IMR-90 (cell line): ENCODE results near the gene RNPEPL1. TPM values are rescaled to one million over a fixed set of nuclear protein-coding genes. Genes with fewer than 3 reads are reported as not detected.
A peak's percentile ranks its signal among the peaks of the same experiment; 100 is the strongest.

ENCODE experiments used
- ATAC-seq: fragments of 200-7000 bp; cut with Tn5 transposase; 2 replicates; pipeline ENCODE4 v1.9.1; 2020; ENCODE audit warnings: low read depth, mild to moderate bottlenecking, moderate library complexity
- BruUV-seq: library from RNA; stranded (reverse); fragments of 400-500 nt; replicated peaks from 2 replicates; lab custom pipeline; 2021; lab: Mats Ljungman, UMichigan
- CTCF ChIA-PET: fragments of 300-600 bp; formaldehyde crosslinking; extraction: SDS; loops from one replicate; lab custom pipeline; 2021; ENCODE audit warnings: antibody characterized with exemption; lab: Yijun Ruan, JAX
- POLR2A ChIA-PET: fragments of 300-600 bp; sonication (Branson Sonifier 250); formaldehyde crosslinking; loops from one replicate; lab custom pipeline; 2022; ENCODE audit warnings: antibody characterized with exemption; ENCODE audit not compliant: unreplicated experiment; lab: Charles Lee
- DNase-seq: peaks from one replicate; pipeline ENCODE4 v3.0.0; 2013
- H2AFZ ChIP-seq: replicated peaks from 2 replicates; pipeline ENCODE3; 2013; ENCODE audit warnings: low read length, mild to moderate bottlenecking; ENCODE audit not compliant: poor library complexity
- H2AK5ac ChIP-seq: 2 replicates; pipeline ENCODE4 v1.6.1; 2013; ENCODE audit warnings: low read depth, low read length, inconsistent platforms
- H2AK9ac ChIP-seq: replicated peaks from 2 replicates; pipeline ENCODE3; 2013; ENCODE audit warnings: mild to moderate bottlenecking, low read depth, low read length, moderate library complexity; ENCODE audit not compliant: poor library complexity
- H2BK120ac ChIP-seq: 2 replicates; pipeline ENCODE4 v1.6.1; 2013; ENCODE audit warnings: low read depth, low read length, inconsistent platforms
- H2BK15ac ChIP-seq: 3 replicates; pipeline ENCODE4 v1.6.1; 2013; ENCODE audit warnings: low read depth, low read length, inconsistent platforms
- H2BK20ac ChIP-seq: 2 replicates; pipeline ENCODE4 v1.6.1; 2013; ENCODE audit warnings: low read depth, mild to moderate bottlenecking, inconsistent platforms, low read length, moderate library complexity
- H2BK5ac ChIP-seq: 2 replicates; pipeline ENCODE4 v1.6.1; 2013; ENCODE audit warnings: mild to moderate bottlenecking, low read depth, low read length, inconsistent platforms; ENCODE audit not compliant: poor library complexity, severe bottlenecking
- H3K14ac ChIP-seq: replicated peaks from 2 replicates; pipeline ENCODE4 v1.6.1; 2013; ENCODE audit warnings: low read depth, low read length, inconsistent platforms
- H3K18ac ChIP-seq: 2 replicates; pipeline ENCODE4 v1.6.1; 2013; ENCODE audit warnings: low read depth, low read length, control low read depth
- H3K23ac ChIP-seq: 2 replicates; pipeline ENCODE4 v1.6.1; 2013; ENCODE audit warnings: low read depth, low read length, inconsistent platforms
- H3K27ac ChIP-seq: 2 replicates; pipeline ENCODE4 v1.5.1; 2013; ENCODE audit warnings: mild to moderate bottlenecking, control low read depth, low read length; ENCODE audit not compliant: insufficient read depth
- H3K27me3 ChIP-seq: 2 replicates; pipeline ENCODE4 v1.6.1; 2013; ENCODE audit warnings: low read length; ENCODE audit not compliant: control insufficient read depth, insufficient read depth
- H3K36me3 ChIP-seq: 2 replicates; pipeline ENCODE4 v1.6.1; 2013; ENCODE audit warnings: low read length, mixed read lengths; ENCODE audit not compliant: control insufficient read depth, insufficient read depth
- H3K4ac ChIP-seq: 2 replicates; pipeline ENCODE4 v1.6.1; 2013; ENCODE audit warnings: low read depth, low read length, inconsistent platforms
- H3K4me1 ChIP-seq: 2 replicates; pipeline ENCODE4 v1.6.1; 2013; ENCODE audit warnings: low read length, mixed read lengths; ENCODE audit not compliant: control insufficient read depth, insufficient read depth
- H3K4me2 ChIP-seq: 2 replicates; pipeline ENCODE4 v1.6.1; 2013; ENCODE audit warnings: low read depth, mild to moderate bottlenecking, control low read depth, low read length, moderate library complexity
- H3K4me3 ChIP-seq: 2 replicates; pipeline ENCODE4 v1.5.1; 2013; ENCODE audit warnings: low read depth, mild to moderate bottlenecking, control low read depth, low read length, moderate library complexity; ENCODE audit not compliant: insufficient read depth
- H3K56ac ChIP-seq: 2 replicates; pipeline ENCODE4 v1.6.1; 2013; ENCODE audit warnings: low read length, inconsistent platforms; ENCODE audit not compliant: insufficient read depth; ENCODE audit errors: extremely low read depth
- H3K79me1 ChIP-seq, 2 experiments: 2 replicates each; pipeline ENCODE4 v1.6.1; 2013; ENCODE audit warnings: low read length in 2 of 2, inconsistent platforms in 1 of 2, low read depth in 1 of 2
- H3K9ac ChIP-seq: 2 replicates; pipeline ENCODE4 v1.6.1; 2013; ENCODE audit warnings: low read depth, low read length, control low read depth
- H3K9me1 ChIP-seq: 2 replicates; pipeline ENCODE4 v1.6.1; 2013; ENCODE audit warnings: low read length, inconsistent platforms; ENCODE audit not compliant: insufficient read depth
- H3K9me3 ChIP-seq: 2 replicates; pipeline ENCODE4 v1.6.1; 2013; ENCODE audit warnings: low read length; ENCODE audit not compliant: control insufficient read depth, insufficient read depth
- H4K20me1 ChIP-seq: 2 replicates; pipeline ENCODE4 v1.6.1; 2013; ENCODE audit warnings: low read length, inconsistent platforms; ENCODE audit not compliant: insufficient read depth
- H4K5ac ChIP-seq: 2 replicates; pipeline ENCODE4 v1.6.1; 2013; ENCODE audit warnings: mild to moderate bottlenecking, low read depth, low read length, control low read depth
- H4K8ac ChIP-seq, 2 experiments: 2 replicates each; pipeline ENCODE4 v1.6.1; 2013; ENCODE audit warnings: low read depth in 2 of 2, low read length in 2 of 2, control low read depth in 1 of 2, inconsistent platforms in 1 of 2
- H4K91ac ChIP-seq: 2 replicates; pipeline ENCODE4 v1.6.1; 2013; ENCODE audit warnings: low read depth, low read length, inconsistent platforms; ENCODE audit not compliant: insufficient read depth
- BHLHE40 ChIP-seq: fragments of 150-350 bp; IDR thresholded peaks from 2 replicates; pipeline ENCODE4 v1.6.1; 2016; ENCODE audit warnings: mild to moderate bottlenecking, low read depth, low read length
- CEBPB ChIP-seq: IDR thresholded peaks from 2 replicates; pipeline ENCODE4 v1.6.1; 2012; ENCODE audit warnings: low read depth, low read length, improper control_type of control experiment
- CHD1 ChIP-seq: IDR thresholded peaks from 2 replicates; pipeline ENCODE4 v1.6.1; 2012; ENCODE audit warnings: low read depth, low read length, improper control_type of control experiment
- CTCF ChIP-seq: conservative IDR thresholded peaks from 2 replicates; pipeline ENCODE4 v1.5.1; 2012; ENCODE audit warnings: mild to moderate bottlenecking, low read depth, low read length, improper control_type of control experiment
- FOS ChIP-seq: fragments of 150-350 bp; IDR thresholded peaks from 2 replicates; pipeline ENCODE4 v1.6.1; 2016; ENCODE audit warnings: low read depth, low read length
- MAZ ChIP-seq: IDR thresholded peaks from 2 replicates; pipeline ENCODE4 v1.6.1; 2012; ENCODE audit warnings: low read depth, mild to moderate bottlenecking, low read length, improper control_type of control experiment, moderate library complexity, borderline replicate concordance
- MXI1 ChIP-seq: IDR thresholded peaks from 2 replicates; pipeline ENCODE4 v1.6.1; 2012; ENCODE audit warnings: low read depth, mild to moderate bottlenecking, low read length, moderate library complexity, borderline replicate concordance
- NFE2L2 ChIP-seq: fragments of 150-350 bp; IDR thresholded peaks from 2 replicates; pipeline ENCODE4 v1.6.1; 2016; ENCODE audit warnings: low read depth, mild to moderate bottlenecking, low read length
- POLR2A ChIP-seq: IDR thresholded peaks from 2 replicates; pipeline ENCODE4 v1.6.1; 2012; ENCODE audit warnings: mild to moderate bottlenecking, low read depth, low read length
- RAD21 ChIP-seq: IDR thresholded peaks from 2 replicates; pipeline ENCODE4 v1.6.1; 2012; ENCODE audit warnings: low read length, improper control_type of control experiment
- RFX5 ChIP-seq: IDR thresholded peaks from 2 replicates; pipeline ENCODE4 v1.8.0; 2012; ENCODE audit warnings: low read depth, mild to moderate bottlenecking, low read length, moderate library complexity
- SMC3 ChIP-seq: fragments of 150-350 bp; IDR thresholded peaks from 2 replicates; pipeline ENCODE4 v1.6.1; 2016; ENCODE audit warnings: low read depth, mild to moderate bottlenecking, antibody characterized with exemption, low read length, moderate library complexity
- WGBS, 2 experiments: methylation state at CpG; one replicate each; pipeline versions ENCODE4 v1.1.5 to v1.1.7; 2013; ENCODE audit warnings: missing lambda C conversion rate in 2 of 2; ENCODE audit not compliant: insufficient read length in 1 of 2; ENCODE audit errors: extremely low coverage in 2 of 2; 5-methylcytosine and 5-hydroxymethylcytosine counted together
- dilution Hi-C: fragments of 300-500 bp; cut with HindIII; formaldehyde crosslinking; loops from one replicate; pipeline ENCODE4 v1.14.3; 2018; ENCODE audit warnings: low sequenced_read_pairs; ENCODE audit not compliant: unreplicated experiment
- in situ Hi-C: fragments of 300-500 bp; cut with MboI; formaldehyde crosslinking; loops from 3 replicates; pipeline ENCODE4 v1.14.3; 2019; ENCODE audit warnings: low sequenced_read_pairs, inconsistent platforms, mixed read lengths
- intact Hi-C: fragments of 100-400 bp; cut with micrococcal nuclease; formaldehyde crosslinking; loops from 2 replicates; pipeline ENCODE4 v1.10.0; 2022
- polyA plus RNA-seq, 3 experiments: library from polyadenylated mRNA; depleted of rRNA; stranded (reverse); fragments of >200 nt; gene quantifications; 2 replicates each; pipeline ENCODE4 v1.2.3, GENCODE V29; 2012; ENCODE audit warnings: low replicate concordance in 1 of 3
- total RNA-seq: library from RNA; depleted of rRNA; stranded (reverse); fragments of >200 nt; gene quantifications from 2 replicates; pipeline ENCODE4 v1.2.3, GENCODE V29; 2012
- TF ChIP-seq, protein P1 (sequence below): fragments of 150-350 bp; IDR thresholded peaks from 2 replicates; pipeline ENCODE4 v1.6.1; 2016; ENCODE audit warnings: low read depth, mild to moderate bottlenecking, low read length, moderate library complexity, borderline replicate concordance
- TF ChIP-seq, protein P2 (sequence below): fragments of 150-350 bp; IDR thresholded peaks from 2 replicates; pipeline ENCODE4 v1.6.1; 2017; ENCODE audit warnings: mild to moderate bottlenecking, antibody characterized with exemption, low read length, low read depth

Gene RNPEPL1
- total and polyA plus RNA-seq, 2 of the 4 experiments (the other 2 are of a cell fraction) = 3.8 to 18.7 TPM

DNA sequence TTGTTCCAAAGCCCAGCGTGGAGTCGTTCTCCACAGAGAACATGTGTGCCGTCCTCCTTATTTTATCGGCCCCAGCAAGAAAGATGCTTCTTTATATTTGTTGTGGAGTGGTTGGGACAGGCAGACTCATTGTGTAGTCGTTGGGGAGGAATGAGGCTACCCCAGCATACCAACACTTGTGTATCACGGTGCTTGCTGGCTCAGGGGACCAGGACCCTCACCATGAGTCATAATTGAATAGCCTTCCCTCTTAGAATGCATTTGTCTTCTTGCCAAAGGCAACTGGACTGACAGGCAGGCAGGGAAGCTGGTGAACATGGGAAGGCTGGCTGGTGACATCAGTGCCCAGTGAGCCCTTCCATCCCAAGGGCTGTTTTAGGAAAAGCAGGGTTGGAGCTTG, 22.9 kb downstream of the RNPEPL1 start:
- BruUV-seq = no TSS peak
- Histone ChIP-seq H3K4me3 (no peak overlapping the region), H3K23ac (no peak overlapping the region), H3K9me1 (peaks cover 10% of the 10 kb centered on the region; the same call in 1 of the 2 replicates), H2AK5ac (no peak overlapping the region; the same call in 1 of the 2 replicates), H2AK9ac (no peak overlapping the region), H2BK120ac (no peak overlapping the region), H2AFZ (no peak overlapping the region), H2BK5ac (no peak overlapping the region), H3K27ac (no peak overlapping the region), H3K36me3 (peaks cover 23% of the 10 kb centered on the region), H3K56ac (no peak overlapping the region), H2BK20ac (no peak overlapping the region), H3K4me2 (no peak overlapping the region), H3K79me1 (peaks cover 12 to 48% of the 10 kb centered on the region in 2 experiments), H3K14ac (no peak overlapping the region), H4K20me1 (peaks cover 10% of the 10 kb centered on the region), H3K4ac (no peak overlapping the region), H3K4me1 (peaks cover 7% of the 10 kb centered on the region; the same call in 1 of the 2 replicates), H3K9me3 (no peaks in the 10 kb centered on the region), H3K27me3 (no peaks in the 10 kb centered on the region), H3K9ac (no peak overlapping the region), H3K18ac (no peak overlapping the region), H4K5ac (no peak overlapping the region), H4K91ac (no peak overlapping the region), H4K8ac (no peak overlapping the region), H2BK15ac (no peak overlapping the region)
- TF ChIP-seq FOS (no peak), CHD1 (no peak), MAZ (no peak), MXI1 (no peak), CTCF (no peak), NFE2L2 (no peak), CEBPB (no peak), RAD21 (no peak), SMC3 (no peak), RFX5 (no peak), BHLHE40 (no peak), POLR2A (no peak)
- TF ChIP-seq, protein P1, sequence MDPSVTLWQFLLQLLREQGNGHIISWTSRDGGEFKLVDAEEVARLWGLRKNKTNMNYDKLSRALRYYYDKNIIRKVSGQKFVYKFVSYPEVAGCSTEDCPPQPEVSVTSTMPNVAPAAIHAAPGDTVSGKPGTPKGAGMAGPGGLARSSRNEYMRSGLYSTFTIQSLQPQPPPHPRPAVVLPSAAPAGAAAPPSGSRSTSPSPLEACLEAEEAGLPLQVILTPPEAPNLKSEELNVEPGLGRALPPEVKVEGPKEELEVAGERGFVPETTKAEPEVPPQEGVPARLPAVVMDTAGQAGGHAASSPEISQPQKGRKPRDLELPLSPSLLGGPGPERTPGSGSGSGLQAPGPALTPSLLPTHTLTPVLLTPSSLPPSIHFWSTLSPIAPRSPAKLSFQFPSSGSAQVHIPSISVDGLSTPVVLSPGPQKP = no peak
- TF ChIP-seq, protein P2, sequence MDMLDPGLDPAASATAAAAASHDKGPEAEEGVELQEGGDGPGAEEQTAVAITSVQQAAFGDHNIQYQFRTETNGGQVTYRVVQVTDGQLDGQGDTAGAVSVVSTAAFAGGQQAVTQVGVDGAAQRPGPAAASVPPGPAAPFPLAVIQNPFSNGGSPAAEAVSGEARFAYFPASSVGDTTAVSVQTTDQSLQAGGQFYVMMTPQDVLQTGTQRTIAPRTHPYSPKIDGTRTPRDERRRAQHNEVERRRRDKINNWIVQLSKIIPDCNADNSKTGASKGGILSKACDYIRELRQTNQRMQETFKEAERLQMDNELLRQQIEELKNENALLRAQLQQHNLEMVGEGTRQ = no peak
- in situ Hi-C loops (no loop called here), intact Hi-C loops (no loop called here), dilution Hi-C loops (no loop called here)
- ChIA-PET CTCF (no interaction called here), POLR2A (no interaction called here)
- no peak for ATAC-seq
- WGBS, 2 experiments = no CpG with 5 or more reads among the region's 6 CpGs
- peak; percentile 51 for DNase-seq
